ENCODE results near the gene POPDC3. TPM values are rescaled to one million over a fixed set of nuclear protein-coding genes. Genes with fewer than 3 reads are reported as not detected.

Gene POPDC3
- total and polyA plus RNA-seq, 10 of the 15 experiments (the other 5 are each of a cell fraction or from before 2014, with no cell fraction given): 1.6 TPM; not detected in 9

DNA sequence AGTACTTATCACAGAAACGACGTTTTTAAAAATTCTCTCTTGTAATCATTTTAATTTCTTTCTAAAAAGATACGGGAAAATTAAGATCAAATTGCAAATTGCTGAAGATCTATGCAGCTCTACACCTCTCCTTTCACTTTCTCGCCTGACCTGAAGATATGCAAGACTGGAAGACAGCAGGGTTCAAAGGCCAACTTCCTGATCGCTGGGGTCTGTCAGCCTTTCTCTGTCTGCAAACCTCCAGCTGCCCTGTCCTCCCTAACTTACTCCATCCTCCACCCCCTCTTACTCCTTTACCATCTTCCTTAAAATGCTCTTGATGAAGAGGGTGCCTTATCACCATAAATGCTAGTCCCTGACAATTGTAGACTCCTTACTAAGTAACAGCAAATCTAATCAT lies 63.7 kb downstream of the POPDC3 start (continued):
- TF ChIP-seq, protein P1, sequence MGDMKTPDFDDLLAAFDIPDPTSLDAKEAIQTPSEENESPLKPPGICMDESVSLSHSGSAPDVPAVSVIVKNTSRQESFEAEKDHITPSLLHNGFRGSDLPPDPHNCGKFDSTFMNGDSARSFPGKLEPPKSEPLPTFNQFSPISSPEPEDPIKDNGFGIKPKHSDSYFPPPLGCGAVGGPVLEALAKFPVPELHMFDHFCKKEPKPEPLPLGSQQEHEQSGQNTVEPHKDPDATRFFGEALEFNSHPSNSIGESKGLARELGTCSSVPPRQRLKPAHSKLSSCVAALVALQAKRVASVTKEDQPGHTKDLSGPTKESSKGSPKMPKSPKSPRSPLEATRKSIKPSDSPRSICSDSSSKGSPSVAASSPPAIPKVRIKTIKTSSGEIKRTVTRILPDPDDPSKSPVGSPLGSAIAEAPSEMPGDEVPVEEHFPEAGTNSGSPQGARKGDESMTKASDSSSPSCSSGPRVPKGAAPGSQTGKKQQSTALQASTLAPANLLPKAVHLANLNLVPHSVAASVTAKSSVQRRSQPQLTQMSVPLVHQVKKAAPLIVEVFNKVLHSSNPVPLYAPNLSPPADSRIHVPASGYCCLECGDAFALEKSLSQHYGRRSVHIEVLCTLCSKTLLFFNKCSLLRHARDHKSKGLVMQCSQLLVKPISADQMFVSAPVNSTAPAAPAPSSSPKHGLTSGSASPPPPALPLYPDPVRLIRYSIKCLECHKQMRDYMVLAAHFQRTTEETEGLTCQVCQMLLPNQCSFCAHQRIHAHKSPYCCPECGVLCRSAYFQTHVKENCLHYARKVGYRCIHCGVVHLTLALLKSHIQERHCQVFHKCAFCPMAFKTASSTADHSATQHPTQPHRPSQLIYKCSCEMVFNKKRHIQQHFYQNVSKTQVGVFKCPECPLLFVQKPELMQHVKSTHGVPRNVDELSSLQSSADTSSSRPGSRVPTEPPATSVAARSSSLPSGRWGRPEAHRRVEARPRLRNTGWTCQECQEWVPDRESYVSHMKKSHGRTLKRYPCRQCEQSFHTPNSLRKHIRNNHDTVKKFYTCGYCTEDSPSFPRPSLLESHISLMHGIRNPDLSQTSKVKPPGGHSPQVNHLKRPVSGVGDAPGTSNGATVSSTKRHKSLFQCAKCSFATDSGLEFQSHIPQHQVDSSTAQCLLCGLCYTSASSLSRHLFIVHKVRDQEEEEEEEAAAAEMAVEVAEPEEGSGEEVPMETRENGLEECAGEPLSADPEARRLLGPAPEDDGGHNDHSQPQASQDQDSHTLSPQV (IDR thresholded peaks at IDR 0.05): no peak
- no peak for TF ChIP-seq POLR2AphosphoS5 (IDR thresholded peaks at IDR 0.05; ENCODE audit: low read length)
- TF ChIP-seq, protein P2, sequence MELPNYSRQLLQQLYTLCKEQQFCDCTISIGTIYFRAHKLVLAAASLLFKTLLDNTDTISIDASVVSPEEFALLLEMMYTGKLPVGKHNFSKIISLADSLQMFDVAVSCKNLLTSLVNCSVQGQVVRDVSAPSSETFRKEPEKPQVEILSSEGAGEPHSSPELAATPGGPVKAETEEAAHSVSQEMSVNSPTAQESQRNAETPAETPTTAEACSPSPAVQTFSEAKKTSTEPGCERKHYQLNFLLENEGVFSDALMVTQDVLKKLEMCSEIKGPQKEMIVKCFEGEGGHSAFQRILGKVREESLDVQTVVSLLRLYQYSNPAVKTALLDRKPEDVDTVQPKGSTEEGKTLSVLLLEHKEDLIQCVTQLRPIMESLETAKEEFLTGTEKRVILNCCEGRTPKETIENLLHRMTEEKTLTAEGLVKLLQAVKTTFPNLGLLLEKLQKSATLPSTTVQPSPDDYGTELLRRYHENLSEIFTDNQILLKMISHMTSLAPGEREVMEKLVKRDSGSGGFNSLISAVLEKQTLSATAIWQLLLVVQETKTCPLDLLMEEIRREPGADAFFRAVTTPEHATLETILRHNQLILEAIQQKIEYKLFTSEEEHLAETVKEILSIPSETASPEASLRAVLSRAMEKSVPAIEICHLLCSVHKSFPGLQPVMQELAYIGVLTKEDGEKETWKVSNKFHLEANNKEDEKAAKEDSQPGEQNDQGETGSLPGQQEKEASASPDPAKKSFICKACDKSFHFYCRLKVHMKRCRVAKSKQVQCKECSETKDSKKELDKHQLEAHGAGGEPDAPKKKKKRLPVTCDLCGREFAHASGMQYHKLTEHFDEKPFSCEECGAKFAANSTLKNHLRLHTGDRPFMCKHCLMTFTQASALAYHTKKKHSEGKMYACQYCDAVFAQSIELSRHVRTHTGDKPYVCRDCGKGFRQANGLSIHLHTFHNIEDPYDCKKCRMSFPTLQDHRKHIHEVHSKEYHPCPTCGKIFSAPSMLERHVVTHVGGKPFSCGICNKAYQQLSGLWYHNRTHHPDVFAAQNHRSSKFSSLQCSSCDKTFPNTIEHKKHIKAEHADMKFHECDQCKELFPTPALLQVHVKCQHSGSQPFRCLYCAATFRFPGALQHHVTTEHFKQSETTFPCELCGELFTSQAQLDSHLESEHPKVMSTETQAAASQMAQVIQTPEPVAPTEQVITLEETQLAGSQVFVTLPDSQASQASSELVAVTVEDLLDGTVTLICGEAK (IDR thresholded peaks at IDR 0.05; ENCODE audit: borderline replicate concordance): no peak

DNA sequence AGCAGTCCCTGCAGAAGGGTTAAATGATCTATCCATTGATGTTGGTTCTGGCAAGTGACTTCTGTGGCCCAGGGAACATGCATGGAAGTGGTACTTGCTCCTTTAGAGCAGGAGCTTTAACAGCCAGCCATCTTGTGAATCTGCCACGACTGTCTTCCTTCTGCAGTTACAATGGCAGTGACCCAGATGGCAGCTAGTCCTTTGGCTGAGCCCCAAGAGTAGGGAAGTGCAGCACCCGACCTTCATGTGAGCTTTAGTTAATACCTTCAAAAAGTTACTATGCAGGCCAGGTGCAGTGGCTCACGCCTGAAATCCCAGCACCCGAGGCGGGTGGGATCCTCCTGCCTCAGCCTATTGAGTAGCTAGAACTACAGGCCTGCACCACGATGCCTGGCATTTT lies 66.4 kb downstream of the POPDC3 start:
- in situ Hi-C loops (cut with MboI) (no loop called here), intact Hi-C loops (cut with micrococcal nuclease; ENCODE audit: unreplicated experiment) (no loop called here)
- Histone ChIP-seq H3K79me2 (ENCODE audit: control insufficient read depth, insufficient read depth, low read length) (no peaks in the 10 kb centered on the region), H3K9me3 (replicated peaks; ENCODE audit: control insufficient read depth, insufficient read depth, low read length) (no peaks in the 10 kb centered on the region), H3K4me1 (ENCODE audit: control insufficient read depth, insufficient read depth, low read length) (no peaks in the 10 kb centered on the region), H3K27ac (ENCODE audit: control insufficient read depth, insufficient read depth) (no peak overlapping the region), H2AFZ (ENCODE audit: control insufficient read depth, low read depth, low read length) (no peak overlapping the region), H3K27me3 (replicated peaks in 1 of 2; ENCODE audit: control insufficient read depth in 2 of 2, insufficient read depth in 2 of 2, low read length in 1 of 2) (no peaks in the 10 kb centered on the region), H3K36me3 (ENCODE audit: control insufficient read depth in 2 of 2, insufficient read depth in 2 of 2, low read length in 1 of 2) (no peaks in the 10 kb centered on the region), H3K4me2 (ENCODE audit: control insufficient read depth, insufficient read depth) (no peak overlapping the region), H4K20me1 (ENCODE audit: control insufficient read depth, insufficient read depth) (no peaks in the 10 kb centered on the region), H3K9ac (ENCODE audit: control insufficient read depth, insufficient read depth, low read length) (no peak overlapping the region), H3K4me3 (no peak overlapping the region)
- POLR2A ChIA-PET: no interaction called here
- BruUV-seq (replicated peaks): no TSS peak
- CTCF ChIA-PET: interaction anchor here (1.0 kb wide), 2 partner anchors 36 to 969 kb away, joined by 3 to 4 read pairs; no protein-coding TSS in a partner anchor
- no peak for TF ChIP-seq CBX3 (IDR thresholded peaks at IDR 0.05; ENCODE audit: borderline replicate concordance, low read depth)
- TF ChIP-seq FOXK2 (IDR thresholded peaks at IDR 0.05): no peak
- TF ChIP-seq CREM (IDR thresholded peaks at IDR 0.05; ENCODE audit: low read depth): no peak
- TF ChIP-seq BHLHE40 (IDR thresholded peaks at IDR 0.05; ENCODE audit: borderline replicate concordance in 1 of 2, low read depth in 2 of 2, low read length in 1 of 2): no peak
- TF ChIP-seq NFYA (IDR thresholded peaks at IDR 0.05; ENCODE audit: borderline replicate concordance, low read depth, low read length): no peak
- TF ChIP-seq NR2C2 (IDR thresholded peaks at IDR 0.05; ENCODE audit: borderline replicate concordance, control insufficient read depth, insufficient read length, low read depth): no peak
- TF ChIP-seq NRF1 (conservative IDR thresholded peaks at IDR 0.05; ENCODE audit: low read depth, low read length): no peak
- no peak for TF ChIP-seq EP300 (IDR thresholded peaks at IDR 0.05; ENCODE audit: borderline replicate concordance in 1 of 2, control insufficient read depth in 1 of 2, low read depth in 2 of 2, low read length in 2 of 2)
- no peak for TF ChIP-seq KAT2A (conservative IDR thresholded peaks at IDR 0.05; ENCODE audit: control insufficient read depth, low read depth, low read length)
- ATAC-seq: no peak
- SMC1A ChIA-PET (ENCODE audit: uncharacterized antibody, unreplicated experiment): interaction anchor here (1.3 kb wide), 1 partner anchor 26 kb away, joined by 3 read pairs; no protein-coding TSS in a partner anchor
- FAIRE-seq: no peak
- RAD21 ChIA-PET (ENCODE audit: unreplicated experiment): no interaction called here
- WGBS (ENCODE audit: insufficient coverage, insufficient replicate concordance, low lambda C conversion rate, missing lambda C conversion rate): 41% methylated on average over 6 of the region's 6 CpGs
- DNase-seq (ENCODE audit: low read depth, low spot score): no peak

Data from GM12878 (cell line).